ENCODE data around the gene BMPR1B.

Gene BMPR1B

GRCh38 chr4:94947681-94948108 lies 189.9 kb downstream of the BMPR1B start:
- H2BK12ac ChIP-seq (ENCODE audit: low read length): no peak overlapping the region
- H3K9ac ChIP-seq (ENCODE audit: low read depth, low read length, poor library complexity): no peak overlapping the region
- H2BK15ac ChIP-seq (ENCODE audit: low read length): no peak overlapping the region
- H3K14ac ChIP-seq (ENCODE audit: low read length): no peak overlapping the region
- WGBS, 2 donors (ENCODE audit: extremely low coverage in 2 of 2, insufficient read length in 2 of 2, insufficient replicate concordance in 1 of 2): no CpG with 5 or more reads among the region's 4 CpGs
- H3K27ac ChIP-seq (replicated peaks; ENCODE audit: low read length): no peak overlapping the region
- H3K4me3 ChIP-seq (ENCODE audit: low read length in 2 of 2): no peak overlapping the region
- no peak overlapping the region for H2BK5ac ChIP-seq (ENCODE audit: low read length)
- no peak overlapping the region for H3K18ac ChIP-seq (ENCODE audit: low read length)
- no peak overlapping the region for H4K8ac ChIP-seq (ENCODE audit: low read depth, low read length)
- peaks cover 0 to 3% of the 10 kb centered on the region in 2 donors for H3K9me3 ChIP-seq (replicated peaks in 1 of 2; ENCODE audit: control insufficient read depth in 2 of 2, insufficient read depth in 1 of 2, low read depth in 1 of 2, low read length in 2 of 2)
- H3K36me3 ChIP-seq (replicated peaks in 1 of 2; ENCODE audit: control insufficient read depth in 2 of 2, insufficient read depth in 2 of 2, low read length in 2 of 2): no peaks in the 10 kb centered on the region
- peaks cover 0 to 2% of the 10 kb centered on the region in 2 donors for H3K4me1 ChIP-seq (ENCODE audit: control insufficient read depth in 2 of 2, insufficient read depth in 1 of 2, low read depth in 1 of 2, low read length in 2 of 2)
- no peak overlapping the region for H4K91ac ChIP-seq (ENCODE audit: low read depth, low read length, poor library complexity)
- no peak overlapping the region for H3K4me2 ChIP-seq (ENCODE audit: insufficient read depth, low read length, poor library complexity, severe bottlenecking)
- H3K23ac ChIP-seq (ENCODE audit: low read depth, low read length, poor library complexity): no peak overlapping the region
- no peak overlapping the region for H2AK5ac ChIP-seq (ENCODE audit: low read depth, low read length)
- no peak overlapping the region for H2BK120ac ChIP-seq (ENCODE audit: low read depth, low read length)
- no peak overlapping the region for H2AFZ ChIP-seq (ENCODE audit: low read length)
- no peak overlapping the region for H3K4ac ChIP-seq (ENCODE audit: low read length)
- no peaks in the 10 kb centered on the region for H3K79me1 ChIP-seq (ENCODE audit: low read depth, low read length)
- no peaks in the 10 kb centered on the region for H3K27me3 ChIP-seq (ENCODE audit: control insufficient read depth in 3 of 3, insufficient read depth in 3 of 3, low read depth in 1 of 3, low read length in 3 of 3)
- DNase-seq (ENCODE audit: low spot score): no peak

- Histone ChIP-seq H2BK120ac (ENCODE audit: low read depth, low read length) (no peak overlapping the region), H3K14ac (ENCODE audit: low read length) (no peak overlapping the region), H3K79me1 (ENCODE audit: low read depth, low read length) (no peaks in the 10 kb centered on the region), H3K4me1 (ENCODE audit: control insufficient read depth in 2 of 2, insufficient read depth in 1 of 2, low read depth in 1 of 2, low read length in 2 of 2) (no peaks in the 10 kb centered on the region), H2BK5ac (ENCODE audit: low read length) (no peak overlapping the region), H3K4ac (ENCODE audit: low read length) (no peak overlapping the region), H3K9ac (ENCODE audit: low read depth, low read length, poor library complexity) (no peak overlapping the region), H2BK12ac (ENCODE audit: low read length) (no peak overlapping the region), H3K18ac (ENCODE audit: low read length) (no peak overlapping the region), H3K36me3 (replicated peaks in 1 of 2; ENCODE audit: control insufficient read depth in 2 of 2, insufficient read depth in 2 of 2, low read length in 2 of 2) (no peaks in the 10 kb centered on the region), H3K9me3 (replicated peaks in 1 of 2; ENCODE audit: control insufficient read depth in 2 of 2, insufficient read depth in 1 of 2, low read depth in 1 of 2, low read length in 2 of 2) (peaks cover 0 to 7% of the 10 kb centered on the region in 2 donors), H4K91ac (ENCODE audit: low read depth, low read length, poor library complexity) (no peak overlapping the region), H3K27ac (replicated peaks; ENCODE audit: low read length) (no peak overlapping the region), H3K23ac (ENCODE audit: low read depth, low read length, poor library complexity) (no peak overlapping the region), H2AK5ac (ENCODE audit: low read depth, low read length) (no peak overlapping the region), H4K8ac (ENCODE audit: low read depth, low read length) (no peak overlapping the region), H2AFZ (ENCODE audit: low read length) (no peak overlapping the region), H2BK15ac (ENCODE audit: low read length) (no peak overlapping the region), H3K27me3 (ENCODE audit: control insufficient read depth in 3 of 3, insufficient read depth in 3 of 3, low read depth in 1 of 3, low read length in 3 of 3) (no peaks in the 10 kb centered on the region), H3K4me3 (ENCODE audit: low read length in 2 of 2) (no peak overlapping the region), H3K4me2 (ENCODE audit: insufficient read depth, low read length, poor library complexity, severe bottlenecking) (no peak overlapping the region)
- 100% methylated on average over 1 of the region's 2 CpGs; no CpG with 5 or more reads in 1 of the 2 donors for WGBS, 2 donors (ENCODE audit: extremely low coverage in 2 of 2, insufficient read length in 2 of 2, insufficient replicate concordance in 1 of 2)
- DNase-seq (ENCODE audit: low spot score): no peak
Observed at GRCh38 chr4:94954251-94954650, 196.5 kb downstream of the BMPR1B start.

- no peak overlapping the region for H3K14ac ChIP-seq (ENCODE audit: low read length)
- H3K27me3 ChIP-seq (ENCODE audit: control insufficient read depth in 3 of 3, insufficient read depth in 3 of 3, low read depth in 1 of 3, low read length in 3 of 3): peaks cover 0 to under 1% (median 0%) of the 10 kb centered on the region in 3 experiments
- H2AFZ ChIP-seq (ENCODE audit: low read length): no peak overlapping the region
- H2BK15ac ChIP-seq (ENCODE audit: low read length): no peak overlapping the region
- no peak overlapping the region for H2BK12ac ChIP-seq (ENCODE audit: low read length)
- H3K4me2 ChIP-seq (ENCODE audit: insufficient read depth, low read length, poor library complexity, severe bottlenecking): no peak overlapping the region
- no peak overlapping the region for H4K8ac ChIP-seq (ENCODE audit: low read depth, low read length)
- H3K36me3 ChIP-seq (replicated peaks in 1 of 2; ENCODE audit: control insufficient read depth in 2 of 2, insufficient read depth in 2 of 2, low read length in 2 of 2): no peaks in the 10 kb centered on the region
- H2BK5ac ChIP-seq (ENCODE audit: low read length): no peak overlapping the region
- H3K4ac ChIP-seq (ENCODE audit: low read length): no peak overlapping the region
- H3K18ac ChIP-seq (ENCODE audit: low read length): no peak overlapping the region
- H3K4me1 ChIP-seq (ENCODE audit: control insufficient read depth in 2 of 2, insufficient read depth in 1 of 2, low read depth in 1 of 2, low read length in 2 of 2): no peaks in the 10 kb centered on the region
- H3K79me1 ChIP-seq (ENCODE audit: low read depth, low read length): no peaks in the 10 kb centered on the region
- no peak overlapping the region for H3K23ac ChIP-seq (ENCODE audit: low read depth, low read length, poor library complexity)
- no peak overlapping the region for H2AK5ac ChIP-seq (ENCODE audit: low read depth, low read length)
- WGBS, 2 donors (ENCODE audit: extremely low coverage in 2 of 2, insufficient read length in 2 of 2, insufficient replicate concordance in 1 of 2): no CpG with 5 or more reads among the region's 3 CpGs
- no peak overlapping the region for H3K9ac ChIP-seq (ENCODE audit: low read depth, low read length, poor library complexity)
- no peak overlapping the region for H3K4me3 ChIP-seq (ENCODE audit: low read length in 2 of 2)
- no peak overlapping the region for H3K27ac ChIP-seq (replicated peaks; ENCODE audit: low read length)
- H2BK120ac ChIP-seq (ENCODE audit: low read depth, low read length): no peak overlapping the region
- peaks cover 0 to 4% of the 10 kb centered on the region in 2 donors for H3K9me3 ChIP-seq (replicated peaks in 1 of 2; ENCODE audit: control insufficient read depth in 2 of 2, insufficient read depth in 1 of 2, low read depth in 1 of 2, low read length in 2 of 2)
- H4K91ac ChIP-seq (ENCODE audit: low read depth, low read length, poor library complexity): no peak overlapping the region
- peak; percentile 42 for DNase-seq (ENCODE audit: low spot score)
Observed at GRCh38 chr4:94957030-94957429, 199.3 kb downstream of the BMPR1B start.

- no peak overlapping the region for H2BK120ac ChIP-seq (ENCODE audit: low read depth, low read length)
Observed at GRCh38 chr4:94959307-94959706, 201.6 kb downstream of the BMPR1B start.

More at GRCh38 chr4:94959307-94959706, 201.6 kb downstream of the BMPR1B start:
- no peaks in the 10 kb centered on the region for H3K4me1 ChIP-seq (ENCODE audit: control insufficient read depth in 2 of 2, insufficient read depth in 1 of 2, low read depth in 1 of 2, low read length in 2 of 2)
- H2AK5ac ChIP-seq (ENCODE audit: low read depth, low read length): no peak overlapping the region
- no peak overlapping the region for H4K91ac ChIP-seq (ENCODE audit: low read depth, low read length, poor library complexity)
- no peak overlapping the region for H2BK5ac ChIP-seq (ENCODE audit: low read length)
- H2AFZ ChIP-seq (ENCODE audit: low read length): no peak overlapping the region
- no peak overlapping the region for H3K27ac ChIP-seq (replicated peaks; ENCODE audit: low read length)
- H3K14ac ChIP-seq (ENCODE audit: low read length): no peak overlapping the region
- no peak overlapping the region for H3K4me3 ChIP-seq (ENCODE audit: low read length in 2 of 2)
- no peak overlapping the region for H3K18ac ChIP-seq (ENCODE audit: low read length)
- no peaks in the 10 kb centered on the region for H3K36me3 ChIP-seq (replicated peaks in 1 of 2; ENCODE audit: control insufficient read depth in 2 of 2, insufficient read depth in 2 of 2, low read length in 2 of 2)
- H3K9ac ChIP-seq (ENCODE audit: low read depth, low read length, poor library complexity): no peak overlapping the region
- no peak overlapping the region for H4K8ac ChIP-seq (ENCODE audit: low read depth, low read length)
- peaks cover 0 to 1% (median 0%) of the 10 kb centered on the region in 3 experiments for H3K27me3 ChIP-seq (ENCODE audit: control insufficient read depth in 3 of 3, insufficient read depth in 3 of 3, low read depth in 1 of 3, low read length in 3 of 3)
- no peak overlapping the region for H2BK15ac ChIP-seq (ENCODE audit: low read length)
- no peak overlapping the region for H3K23ac ChIP-seq (ENCODE audit: low read depth, low read length, poor library complexity)
- peaks cover 0 to 10% of the 10 kb centered on the region in 2 donors for H3K9me3 ChIP-seq (replicated peaks in 1 of 2; ENCODE audit: control insufficient read depth in 2 of 2, insufficient read depth in 1 of 2, low read depth in 1 of 2, low read length in 2 of 2)
- H3K79me1 ChIP-seq (ENCODE audit: low read depth, low read length): no peaks in the 10 kb centered on the region
- no CpG with 5 or more reads among the region's 1 CpG for WGBS, 2 donors (ENCODE audit: extremely low coverage in 2 of 2, insufficient read length in 2 of 2, insufficient replicate concordance in 1 of 2)
- no peak overlapping the region for H3K4ac ChIP-seq (ENCODE audit: low read length)
- no peak for DNase-seq (ENCODE audit: low spot score)
- H3K4me2 ChIP-seq (ENCODE audit: insufficient read depth, low read length, poor library complexity, severe bottlenecking): no peak overlapping the region
- no peak overlapping the region for H2BK12ac ChIP-seq (ENCODE audit: low read length)
